Neural crest cell (in vitro differentiated cells): ENCODE data around the gene SGK1. TPM values are rescaled to one million over a fixed set of nuclear protein-coding genes. Genes with fewer than 3 reads are reported as not detected.
"Not testable (repeated sequence)": the region's sequence is repeated elsewhere in the genome, so short reads cannot be mapped to it uniquely, and the experiment has no call there.

Experiments
- DNase-seq: peaks from one replicate; pipeline ENCODE4 v3.0.0; 2021; ENCODE audit warnings: low read depth, mixed read lengths, low spot score
- H3K27ac Mint-ChIP-seq: one replicate; pipeline ENCODE4 v1.8.0; 2021; ENCODE audit warnings: mild to moderate bottlenecking, mixed read lengths; ENCODE audit not compliant: unreplicated experiment
- H3K27me3 Mint-ChIP-seq: 2 replicates; pipeline ENCODE4 v1.8.0; 2021; ENCODE audit warnings: low read depth, mild to moderate bottlenecking, mixed read lengths
- H3K36me3 Mint-ChIP-seq: 2 replicates; pipeline ENCODE4 v1.8.0; 2021; ENCODE audit warnings: low read depth, mild to moderate bottlenecking, mixed read lengths
- H3K4me1 Mint-ChIP-seq: 2 replicates; pipeline ENCODE4 v1.8.0; 2021; ENCODE audit warnings: mixed read lengths
- H3K4me3 Mint-ChIP-seq: one replicate; pipeline ENCODE4 v1.8.0; 2021; ENCODE audit warnings: mild to moderate bottlenecking, mixed read lengths
- H3K9me3 Mint-ChIP-seq: 2 replicates; pipeline ENCODE4 v1.8.0; 2021; ENCODE audit warnings: mixed read lengths
- CTCF ChIP-seq: fragments of 200-600 bp; sonication (generic); conservative IDR thresholded peaks from 2 replicates; pipeline ENCODE4 v1.5.0; 2021; ENCODE audit warnings: antibody characterized with exemption, mild to moderate bottlenecking
- total RNA-seq: library from RNA; stranded (reverse); gene quantifications from 2 replicates; pipeline ENCODE4 v1.2.1, GENCODE V29; 2021

SGK1 gene
- total RNA-seq, 1 donor from 2014 or later = 5.9 TPM

- no peak overlapping the region for H3K4me3 Mint-ChIP-seq
- H3K9me3 Mint-ChIP-seq = peaks cover 2% of the 10 kb centered on the region
- no peak for TF ChIP-seq CTCF
These were observed 100.1 kb downstream of the SGK1 start for GRCh38 chr6:134217798-134218140.

GRCh38 chr6:134217105-134217797 is 100.7 kb downstream of the SGK1 start:
- Mint-ChIP-seq H3K27ac (no peak overlapping the region), H3K36me3 (no peaks in the 10 kb centered on the region), H3K4me3 (no peak overlapping the region), H3K9me3 (peaks cover 2% of the 10 kb centered on the region), H3K27me3 (no peaks in the 10 kb centered on the region), H3K4me1 (no peaks in the 10 kb centered on the region)
- TF ChIP-seq CTCF = no peak
- DNase-seq = no peak

More at GRCh38 chr6:134217798-134218140, 100.1 kb downstream of the SGK1 start:
- no peak for DNase-seq
- Mint-ChIP-seq H3K27ac (no peak overlapping the region), H3K4me1 (no peaks in the 10 kb centered on the region), H3K36me3 (no peaks in the 10 kb centered on the region), H3K27me3 (no peaks in the 10 kb centered on the region)

- Mint-ChIP-seq H3K4me3 (no peak overlapping the region), H3K9me3 (peaks cover 2% of the 10 kb centered on the region), H3K27ac (no peak overlapping the region), H3K36me3 (no peaks in the 10 kb centered on the region), H3K4me1 (no peaks in the 10 kb centered on the region), H3K27me3 (no peaks in the 10 kb centered on the region)
- no peak for TF ChIP-seq CTCF
- no peak for DNase-seq
These were observed 101.5 kb downstream of the SGK1 start for GRCh38 chr6:134216301-134217010.

DNA sequence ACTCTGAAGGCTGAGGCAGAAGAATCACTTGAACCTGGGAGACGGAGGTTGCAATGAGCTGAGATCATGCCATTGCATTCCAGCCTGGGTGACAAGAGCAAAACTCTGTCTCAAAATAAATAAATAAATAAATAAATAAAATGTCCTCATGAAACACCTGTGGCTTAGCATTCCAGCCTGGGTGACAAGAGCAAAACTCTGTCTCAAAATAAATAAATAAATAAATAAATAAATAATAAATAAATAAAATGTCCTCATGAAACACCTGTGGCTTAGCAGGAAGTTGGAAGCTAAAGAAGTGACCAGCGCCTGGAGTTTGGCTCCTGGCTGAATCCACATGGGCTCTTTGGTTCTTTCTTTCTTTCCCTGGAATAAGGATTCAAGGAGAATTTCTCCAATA is 104.5 kb downstream of the SGK1 start:
- not testable (repeated sequence) for H3K4me3 Mint-ChIP-seq, H3K9me3 Mint-ChIP-seq, H3K27ac Mint-ChIP-seq

DNA sequence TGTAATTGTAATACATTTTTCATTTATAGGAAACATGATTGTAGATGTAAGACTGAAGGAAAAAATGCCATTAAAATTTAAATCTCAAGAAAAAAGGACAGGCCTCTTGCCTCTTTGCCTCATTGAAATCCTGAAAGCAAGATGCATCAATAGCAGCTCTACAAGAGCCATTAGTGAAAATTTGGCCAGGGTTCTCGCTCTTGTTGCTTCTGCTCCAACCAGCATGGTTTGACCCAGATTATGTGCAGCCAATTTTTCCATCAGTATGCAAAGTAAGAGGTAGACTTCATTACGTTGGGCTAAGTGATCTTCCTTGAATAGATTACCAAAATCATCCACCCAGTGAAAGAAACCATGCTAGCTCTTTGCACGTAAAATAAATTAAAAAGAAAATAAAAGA is 106.6 kb downstream of the SGK1 start:
- DNase-seq = no peak
- Mint-ChIP-seq H3K27ac (no peak overlapping the region), H3K9me3 (peaks cover 2% of the 10 kb centered on the region), H3K4me3 (no peak overlapping the region), H3K4me1 (no peaks in the 10 kb centered on the region), H3K36me3 (no peaks in the 10 kb centered on the region), H3K27me3 (no peaks in the 10 kb centered on the region)
- TF ChIP-seq CTCF = no peak

More for the DNA sequence above, 104.5 kb downstream of the SGK1 start:
- not testable (repeated sequence) for DNase-seq, H3K4me1 Mint-ChIP-seq, H3K27me3 Mint-ChIP-seq, H3K36me3 Mint-ChIP-seq

DNA sequence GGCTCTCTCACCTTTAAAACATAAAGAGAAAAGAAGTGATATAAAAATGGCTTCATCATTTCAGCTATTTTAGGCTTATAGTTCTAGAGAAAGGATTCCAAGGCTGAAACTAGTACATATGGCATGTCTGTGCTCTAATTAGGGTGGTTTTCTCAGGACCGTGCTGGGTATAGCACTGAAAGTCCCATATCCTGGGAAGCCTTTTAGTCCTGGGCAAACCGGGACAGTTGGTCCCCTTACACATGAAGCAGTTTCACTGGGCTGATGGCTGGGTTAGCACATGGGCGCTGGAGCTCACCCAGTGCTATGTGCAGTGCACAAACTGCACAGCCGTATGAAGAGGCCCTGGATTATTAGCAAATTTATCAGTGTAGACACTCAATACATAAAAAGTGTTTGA is 110.5 kb downstream of the SGK1 start:
- Mint-ChIP-seq H3K4me3 (no peak overlapping the region), H3K9me3 (peaks cover 5% of the 10 kb centered on the region), H3K36me3 (peaks cover 3% of the 10 kb centered on the region), H3K27me3 (no peaks in the 10 kb centered on the region), H3K27ac (no peak overlapping the region), H3K4me1 (no peaks in the 10 kb centered on the region)
- DNase-seq = no peak
- no peak for TF ChIP-seq CTCF
